Heart left ventricle (tissue), 16 donors: ENCODE results near the gene GOLPH3L. TPM values are rescaled to one million over a fixed set of nuclear protein-coding genes. Genes with fewer than 3 reads are reported as not detected.

ENCODE experiments used
- ATAC-seq, 4 donors: fragments of 200-7000 bp; cut with Tn5 transposase; one replicate each; pipeline ENCODE4 v1.9.1; 2020 to 2022; ENCODE audit warnings: moderate library complexity in 4 of 4, mild to moderate bottlenecking in 3 of 4, moderate number of reproducible peaks in 1 of 4
- DNase-seq, 5 donors: peaks; one replicate each; pipeline ENCODE4 v3.0.0-alpha.2; 2020
- H3K27ac ChIP-seq, 12 donors: fragments of 200-600 bp; sonication (generic) in 4 of 12; one replicate each; pipeline versions ENCODE4 v1.5.0 to v1.8.0; 2016 to 2022; ENCODE audit warnings: mild to moderate bottlenecking in 2 of 12
- H3K27me3 ChIP-seq, 9 donors: fragments of 200-600 bp; sonication (generic) in 2 of 9; one replicate each; pipeline versions ENCODE4 v1.5.1 to v1.8.0; 2016 to 2022; ENCODE audit warnings: mild to moderate bottlenecking in 3 of 9
- H3K36me3 ChIP-seq, 9 donors: fragments of 200-600 bp; sonication (generic) in 2 of 9; one replicate each; pipeline versions ENCODE4 v1.5.0 to v1.8.0; 2018 to 2022; ENCODE audit warnings: mild to moderate bottlenecking in 2 of 9
- H3K4me1 ChIP-seq, 12 donors: fragments of 200-600 bp; sonication (generic) in 4 of 12; one replicate each; pipeline versions ENCODE4 v1.5.0 to v1.8.0; 2016 to 2022; ENCODE audit warnings: mild to moderate bottlenecking in 3 of 12
- H3K4me3 ChIP-seq, 12 donors: fragments of 200-600 bp; sonication (generic) in 4 of 12; one replicate each; pipeline versions ENCODE4 v1.5.0 to v1.8.0; 2017 to 2022; ENCODE audit warnings: mild to moderate bottlenecking in 9 of 12, moderate library complexity in 4 of 12
- H3K9me3 ChIP-seq, 12 donors: fragments of 200-600 bp; sonication (generic) in 4 of 12; one replicate each; pipeline versions ENCODE4 v1.5.0 to v1.8.0; 2016 to 2022; ENCODE audit warnings: mild to moderate bottlenecking in 1 of 12
- CTCF ChIP-seq, 12 donors: fragments of 200-600 bp; sonication (generic) in 4 of 12; IDR thresholded peaks; one replicate each; pipeline versions ENCODE4 v1.5.0 to v1.8.0; 2018 to 2022; ENCODE audit warnings: antibody characterized with exemption in 12 of 12, mild to moderate bottlenecking in 5 of 12
- POLR2A ChIP-seq, 2 donors: fragments of 450-650 bp; IDR thresholded peaks; one replicate each; pipeline ENCODE4 v1.6.1; 2017; ENCODE audit warnings: antibody characterized with exemption in 2 of 2, mild to moderate bottlenecking in 2 of 2, moderate library complexity in 2 of 2
- WGBS, 4 donors: extraction: QIAGEN DNeasy Blood & Tissue Kit in 2 of 4; methylation state at CpG; one replicate each; pipeline versions ENCODE4 v1.1.5 to v1.1.7; 2013 to 2018; 5-methylcytosine and 5-hydroxymethylcytosine counted together
- intact Hi-C, 10 donors: fragments of 100-400 bp; cut with DNase I; formaldehyde crosslinking; loops; one replicate each; pipeline versions ENCODE4 v1.11.1 to v1.14.2; 2022
- long read RNA-seq, 3 donors: library from polyadenylated mRNA; unstranded; transcript quantifications; one replicate each; pipeline ENCODE4 v2.0.0, GENCODE V29; 2020 to 2021
- polyA plus RNA-seq, 2 donors: library from polyadenylated mRNA; stranded (reverse); fragments of 200-250 nt; gene quantifications; one replicate each; pipeline ENCODE4 v1.2.3, GENCODE V29; 2013
- total RNA-seq, 9 donors: library from RNA; depleted of rRNA in 2 of 9; stranded (reverse); fragments of >200 nt in 2 of 9; fragmentation: NEBNext Ultra II Directional in 3 of 9; extraction: Animal tissue kit (Norgen Biotek cat#: 25700) in 3 of 9; gene quantifications; one replicate each; pipeline versions ENCODE4 v1.1.0 to v1.2.4, GENCODE V29; 2016 to 2023
- donor health status: ischemic (EF 13 %, LVEDD 7.1; RV severe dilation, severe dysfunction).
- donor health status: healthy with polysubstance abuse.
- donor health status: DM: no; HTN: yes; CAD: no.
- donor health status: DM: no; HTN: no; CAD: no.
- donor health status: ischemic (EF 25% LVEDD 6.9; RV normal size, moderate dysfunction).
- donor health status: ischemic (EF 25% LVEDD 5.7; RV mildly dilated, moderate dysfunction).
- donor health status: healthy.
- donor health status: DM: yes; HTN: yes; CAD: no.
- donor health status: ischemic (EF 35%, LVEDD 5.7; RV mildly dilated, moderate dysfunction).
- donor health status: nonischemic (EF 11% LVEDD 7.7; RV severe dilation, severe dysfunction).
- donor health status: DM: yes; HTN: yes; CAD: no.
- donor health status: PGD.
- donor health status: ischemic (EF 29% LVEDD 5.4; RV normal size, mild dysfunction).
- donor health status: nonischemic (EF 23%, LVEDD 6.1; RV moderate dilation, normal function).

The GOLPH3L gene
- total RNA-seq (10 to 100 TPM; 11.4 to 22.1 (median 14.7) TPM), polyA plus RNA-seq (10 to 100 TPM in 1 of 2 donors, 1 to 10 TPM in 1; 5.5 to 14.4 TPM)
- long read RNA-seq, donor 1, transcript GOLPH3L-201 (5 exons, 2,999 nt): major isoform, 8 of 12 reads
- long read RNA-seq, donor 1, partial matches to known transcripts: 0 of 12 reads
- long read RNA-seq, donor 1, other reads (novel, unspliced or antisense): 4 of 12 reads
- long read RNA-seq, donor 2, transcript GOLPH3L-201 (5 exons, 2,999 nt): major isoform, 26 of 33 reads
- long read RNA-seq, donor 2, partial matches to known transcripts: 1 of 33 reads
- long read RNA-seq, donor 2, other reads (novel, unspliced or antisense): 6 of 33 reads
- long read RNA-seq, donor 3, transcript GOLPH3L-201 (5 exons, 2,999 nt): major isoform, 7 of 11 reads
- long read RNA-seq, donor 3, partial matches to known transcripts: 0 of 11 reads
- long read RNA-seq, donor 3, other reads (novel, unspliced or antisense): 4 of 11 reads

- no peaks in the 10 kb centered on the region for H3K9me3 ChIP-seq
- intact Hi-C loops: loop anchor here in 3 of 10 donors (5.0 to 10.0 kb wide), 4 partner anchors 70 to 135 kb away; partner anchors contain the start of genes ENSA (in 1 of the 3) and MCL1 (in 1 of the 3)
- H3K36me3 ChIP-seq: peaks cover 0 to 29% (median 24%) of the 10 kb centered on the region in 9 donors
- DNase-seq (peak; percentile 85 to 95 (median 95)), ATAC-seq (peak; percentile 100)
- TF ChIP-seq POLR2A (IDR thresholded peaks at IDR 0.05): peak in 1 of 2 donors; percentile 54
- peak in 5 of 12 donors; percentile 18 to 52 (median 34) for TF ChIP-seq CTCF (IDR thresholded peaks at IDR 0.05)
- peak within 1 kb of the TSS; percentile 51 to 85 (median 73) for H3K4me3 ChIP-seq
- peaks cover 0 to 24% (median 13%) of the 10 kb centered on the region in 12 donors for H3K4me1 ChIP-seq
- no peaks in the 10 kb centered on the region for H3K27me3 ChIP-seq
- H3K27ac ChIP-seq: peak within 1 kb of the TSS in 11 of 12 donors; percentile 32 to 78 (median 57)
- 2 to 4% (median 3%) methylated on average over 18 of the region's 18 CpGs for WGBS, 4 donors
Observed at GRCh38 chr1:150696995-150697927, at the start of gene GOLPH3L. Gene GOLPH3L, minus strand, starts transcription at chr1:150697154. Its CDS starts 2,316 bp downstream, at chr1:150694838.

- DNase-seq (no peak), ATAC-seq (no peak)
- Histone ChIP-seq H3K4me3 (no peak overlapping the region), H3K36me3 (peaks cover 0 to 43% (median 0%) of the 10 kb centered on the region in 9 donors), H3K27ac (no peak overlapping the region), H3K9me3 (no peaks in the 10 kb centered on the region), H3K4me1 (no peaks in the 10 kb centered on the region), H3K27me3 (no peaks in the 10 kb centered on the region)
- TF ChIP-seq CTCF (IDR thresholded peaks at IDR 0.05) (no peak), POLR2A (IDR thresholded peaks at IDR 0.05) (no peak)
- WGBS, 4 donors: 81 to 88% (median 87%) methylated on average over 3 of the region's 3 CpGs
- intact Hi-C loops: no loop called here
Observed at GRCh38 chr1:150730130-150730721, 33.3 kb upstream of the GOLPH3L start.

- Histone ChIP-seq H3K27me3 (no peaks in the 10 kb centered on the region), H3K9me3 (peaks cover 0 to 9% (median 0%) of the 10 kb centered on the region in 12 donors), H3K4me3 (no peak overlapping the region), H3K36me3 (no peaks in the 10 kb centered on the region), H3K4me1 (no peaks in the 10 kb centered on the region), H3K27ac (no peak overlapping the region)
- WGBS, 4 donors: 64 to 78% (median 77%) methylated on average over 2 of the region's 2 CpGs
- DNase-seq (no peak), ATAC-seq (no peak)
- TF ChIP-seq POLR2A (IDR thresholded peaks at IDR 0.05): no peak
- no peak for TF ChIP-seq CTCF (IDR thresholded peaks at IDR 0.05)
- intact Hi-C loops: loop anchor here in 1 of 10 donors (5.0 kb wide), 1 partner anchor 48 kb away; no protein-coding TSS in a partner anchor
Observed at GRCh38 chr1:150724336-150724735, 27.4 kb upstream of the GOLPH3L start.
